Fibroblast of the conjunctiva (primary cell): ENCODE results near the gene SLC6A17.

ENCODE experiments used
- DNase-seq: peaks from one replicate; pipeline ENCODE4 v3.0.0-alpha.2; 2010; ENCODE audit warnings: low read depth

The SLC6A17 gene

GRCh38 chr1:110223127-110223526 lies 72.8 kb downstream of the SLC6A17 start:
- no peak for DNase-seq

- DNase-seq = no peak
Measured at GRCh38 chr1:110223581-110223980, 73.3 kb downstream of the SLC6A17 start.

GRCh38 chr1:110224240-110224995 lies 74.1 kb downstream of the SLC6A17 start:
- no peak for DNase-seq

GRCh38 chr1:110225212-110225611 lies 74.9 kb downstream of the SLC6A17 start:
- no peak for DNase-seq

GRCh38 chr1:110225756-110226404 lies 75.6 kb downstream of the SLC6A17 start:
- no peak for DNase-seq

- no peak for DNase-seq
Measured at GRCh38 chr1:110227774-110228173, 77.5 kb downstream of the SLC6A17 start.

GRCh38 chr1:110228381-110228780 lies 78.1 kb downstream of the SLC6A17 start:
- DNase-seq = no peak

GRCh38 chr1:110228869-110229268 lies 78.6 kb downstream of the SLC6A17 start:
- no peak for DNase-seq

GRCh38 chr1:110229348-110230001 lies 79.2 kb downstream of the SLC6A17 start:
- no peak for DNase-seq

GRCh38 chr1:110230381-110231199 lies 80.3 kb downstream of the SLC6A17 start:
- DNase-seq = no peak

- DNase-seq = no peak
Measured at GRCh38 chr1:110233861-110234260, 83.6 kb downstream of the SLC6A17 start.

GRCh38 chr1:110234691-110235090 lies 84.4 kb downstream of the SLC6A17 start:
- DNase-seq = no peak

- no peak for DNase-seq
Measured at GRCh38 chr1:110235181-110235833, 85.0 kb downstream of the SLC6A17 start.

GRCh38 chr1:110235834-110236682 lies 85.8 kb downstream of the SLC6A17 start:
- DNase-seq = no peak

- no peak for DNase-seq
Measured at GRCh38 chr1:110237386-110238152, 87.3 kb downstream of the SLC6A17 start.

- no peak for DNase-seq
Measured at GRCh38 chr1:110239441-110240430, 89.4 kb downstream of the SLC6A17 start.

GRCh38 chr1:110240476-110241210 lies 90.3 kb downstream of the SLC6A17 start:
- no peak for DNase-seq

- DNase-seq = no peak
Measured at GRCh38 chr1:110241516-110241915, 91.2 kb downstream of the SLC6A17 start.
